Measurements from ENCODE around the gene SPPL3.

- TF ChIP-seq CTCF (IDR thresholded peaks at IDR 0.05 in 8 of 11, conservative IDR thresholded peaks at IDR 0.05 in 3 of 11), result no peak
- peak; percentile 36 to 96 (median 90) for TF ChIP-seq POLR2AphosphoS5 (IDR thresholded peaks at IDR 0.05)
- peak in 1 of 3 donors; percentile 34 for TF ChIP-seq POLR2A (IDR thresholded peaks at IDR 0.05)
Measured at GRCh38 chr12:120741476-120742421, 162.4 kb downstream of the SPPL3 start.
